HCT116 (cell line): ENCODE measurements around the gene NOS1. TPM values are rescaled to one million over a fixed set of nuclear protein-coding genes. Genes with fewer than 3 reads are reported as not detected.

Source experiments
- ATAC-seq: fragments of 200-7000 bp; cut with Tn5 transposase; 2 replicates; pipeline ENCODE4 v1.9.1; 2020; ENCODE audit warnings: mild to moderate bottlenecking, moderate library complexity
- BruUV-seq: library from RNA; stranded (reverse); fragments of 400-500 nt; replicated peaks from 2 replicates; lab custom pipeline; 2021; lab: Mats Ljungman, UMichigan
- CTCF ChIA-PET: fragments of 300-600 bp; sonication (Branson Sonifier 250); formaldehyde crosslinking; loops from one replicate; lab custom pipeline; 2021; ENCODE audit warnings: antibody characterized with exemption; lab: Charles Lee
- POLR2A ChIA-PET: fragments of 300-600, 350-600 bp; sonication (Branson Sonifier 250); formaldehyde crosslinking; loops from one replicate; lab custom pipeline; 2021; ENCODE audit warnings: antibody characterized with exemption; lab: Charles Lee
- RAD21 ChIA-PET, 2 experiments: fragments of 300-600 bp; sonication (Branson Sonifier 250); formaldehyde crosslinking; loops; one replicate each; lab custom pipeline; 2023; ENCODE audit warnings: low total read pairs in 2 of 2; ENCODE audit not compliant: uncharacterized antibody in 2 of 2, unreplicated experiment in 2 of 2, low non-redundant PET in 1 of 2; lab: Charles Lee
- DNase-seq: peaks from one replicate; pipeline ENCODE4 v3.0.0-alpha.2; 2010; ENCODE audit warnings: low read depth, low spot score
- H2AFZ ChIP-seq: fragments of 200-600 bp; shearing (Covaris generic), sonication (generic); 2 replicates; pipeline ENCODE4 v1.6.1; 2017; ENCODE audit warnings: low read depth, mixed run types, mixed read lengths, antibody characterized with exemption, low read length; ENCODE audit not compliant: poor library complexity, severe bottlenecking
- H3K27ac ChIP-seq: 2 replicates; pipeline ENCODE4 v1.5.1; 2012; ENCODE audit warnings: low read depth, low read length
- H3K27me3 ChIP-seq: fragments of 200-600 bp; sonication (generic); 2 replicates; pipeline ENCODE4 v1.6.1; 2016; ENCODE audit warnings: mixed run types, low read length, mixed read lengths; ENCODE audit not compliant: insufficient read depth
- H3K36me3 ChIP-seq, 2 experiments: fragments of 200-500 bp in 1 of 2; fragments of 200-600 bp in 1 of 2; sonication (Bioruptor generic) in 1 of 2; sonication (generic) in 1 of 2; 2 replicates each; pipeline versions ENCODE4 v1.5.1 to v1.6.1; 2014 to 2016; ENCODE audit warnings: low read length in 2 of 2, inconsistent platforms in 1 of 2, mixed read lengths in 1 of 2, mixed run types in 1 of 2; ENCODE audit not compliant: insufficient read depth in 2 of 2, control insufficient read depth in 1 of 2
- H3K4me1 ChIP-seq, 2 experiments: fragments of 200-600 bp in 1 of 2; sonication (generic) in 1 of 2; 2 replicates each; pipeline versions ENCODE4 v1.5.1 to v1.6.1; 2012 to 2017; ENCODE audit warnings: low read length in 2 of 2, inconsistent platforms in 1 of 2, mild to moderate bottlenecking in 1 of 2, mixed read lengths in 1 of 2, mixed run types in 1 of 2, moderate library complexity in 1 of 2; ENCODE audit not compliant: insufficient read depth in 2 of 2, control insufficient read depth in 1 of 2
- H3K4me2 ChIP-seq: fragments of 200-600 bp; sonication (generic); 2 replicates; pipeline ENCODE4 v1.6.1; 2017; ENCODE audit warnings: mixed run types, low read length, mixed read lengths
- H3K4me3 ChIP-seq, 2 experiments: fragments of 200-600 bp in 1 of 2; sonication (generic) in 1 of 2; replicated peaks in 1 of 2; 2 replicates each; pipeline ENCODE4 v1.5.1; 2011 to 2016; ENCODE audit warnings: low read length in 2 of 2, control low read depth in 1 of 2, low read depth in 1 of 2, mild to moderate bottlenecking in 1 of 2, mixed read lengths in 1 of 2, mixed run types in 1 of 2
- H3K79me2 ChIP-seq: fragments of 200-600 bp; sonication (generic); 2 replicates; pipeline ENCODE4 v1.6.1; 2017; ENCODE audit warnings: mild to moderate bottlenecking, mixed run types, low read length, moderate library complexity, mixed read lengths; ENCODE audit not compliant: insufficient read depth
- H3K9ac ChIP-seq: fragments of 200-600 bp; sonication (generic); 2 replicates; pipeline ENCODE4 v1.6.1; 2016; ENCODE audit warnings: low read length, mixed read lengths
- H3K9me2 ChIP-seq: fragments of 200-600 bp; sonication (generic), shearing (Covaris generic); 2 replicates; pipeline ENCODE4 v1.6.1; 2017; ENCODE audit warnings: mixed run types, mild to moderate bottlenecking, moderate library complexity; ENCODE audit not compliant: insufficient read depth
- H3K9me3 ChIP-seq, 2 experiments: fragments of 200-500 bp in 1 of 2; fragments of 200-600 bp in 1 of 2; sonication (Bioruptor generic) in 1 of 2; sonication (generic) in 1 of 2; 2 replicates each; pipeline ENCODE4 v1.6.1; 2014 to 2017; ENCODE audit warnings: low read length in 2 of 2, mixed read lengths in 2 of 2, inconsistent platforms in 1 of 2, low read depth in 1 of 2, mild to moderate bottlenecking in 1 of 2, mixed run types in 1 of 2, moderate library complexity in 1 of 2; ENCODE audit not compliant: control insufficient read depth in 1 of 2, insufficient read depth in 1 of 2
- H4K20me1 ChIP-seq: fragments of 200-600 bp; sonication (generic), shearing (Covaris generic); 2 replicates; pipeline ENCODE4 v1.6.1; 2017; ENCODE audit warnings: mixed run types, mild to moderate bottlenecking, moderate library complexity; ENCODE audit not compliant: insufficient read depth
- CEBPB ChIP-seq: IDR thresholded peaks from 2 replicates; pipeline ENCODE4 v1.6.1; 2012; ENCODE audit warnings: low read depth
- CTCF ChIP-seq, 3 experiments: fragments of 200-600 bp in 1 of 3; sonication (generic) in 1 of 3; IDR thresholded peaks in 2 of 3; conservative IDR thresholded peaks in 1 of 3; 2 replicates each; pipeline ENCODE4 v1.5.1; 2012 to 2017; ENCODE audit warnings: low read depth in 2 of 3, low read length in 2 of 3, antibody characterized with exemption in 1 of 3, borderline replicate concordance in 1 of 3, control low read depth in 1 of 3, mild to moderate bottlenecking in 1 of 3, mixed read lengths in 1 of 3, mixed run types in 1 of 3, moderate library complexity in 1 of 3; ENCODE audit not compliant: insufficient read depth in 1 of 3
- JUND ChIP-seq: IDR thresholded peaks from 2 replicates; pipeline ENCODE4 v1.6.1; 2012
- MAX ChIP-seq: IDR thresholded peaks from 2 replicates; pipeline ENCODE4 v1.6.1; 2012
- POLR2A ChIP-seq: IDR thresholded peaks from 2 replicates; pipeline ENCODE4 v1.7.0; 2011; ENCODE audit warnings: borderline replicate concordance; ENCODE audit not compliant: insufficient read depth, insufficient read length; ENCODE audit errors: extremely low read depth
- REST ChIP-seq: IDR thresholded peaks from 2 replicates; pipeline ENCODE4 v1.6.1; 2012; ENCODE audit warnings: low read depth
- SIN3A ChIP-seq: IDR thresholded peaks from 2 replicates; pipeline ENCODE4 v1.6.1; 2012; ENCODE audit warnings: low read depth
- ZFX ChIP-seq: fragments of 450-650 bp; IDR thresholded peaks from 2 replicates; pipeline ENCODE4 v1.6.1; 2017
- intact Hi-C: fragments of 100-400 bp; cut with micrococcal nuclease; formaldehyde crosslinking; loops from 2 replicates; pipeline ENCODE4 v1.10.0; 2022
- total RNA-seq: library from RNA; stranded (reverse); gene quantifications from one replicate; pipeline ENCODE4 v1.2.1, GENCODE V29; 2021; ENCODE audit not compliant: unreplicated experiment

NOS1 gene
- total RNA-seq, 1 experiment from 2014 or later: 0.22 TPM

- H2AFZ ChIP-seq: no peak overlapping the region
- no peak overlapping the region for H3K27ac ChIP-seq
- H3K36me3 ChIP-seq: no peaks in the 10 kb centered on the region
- H3K9me2 ChIP-seq: no peaks in the 10 kb centered on the region
- no peaks in the 10 kb centered on the region for H3K79me2 ChIP-seq
- no TSS peak for BruUV-seq
- no peak overlapping the region for H3K4me3 ChIP-seq
- DNase-seq (no peak), ATAC-seq (no peak)
- no peak overlapping the region for H3K9ac ChIP-seq
- ChIA-PET RAD21 (no interaction called here), CTCF (no interaction called here), POLR2A (no interaction called here)
- no peaks in the 10 kb centered on the region for H3K4me1 ChIP-seq
- H3K4me2 ChIP-seq: no peak overlapping the region
- H3K27me3 ChIP-seq: peaks cover 17% of the 10 kb centered on the region; the same call in 1 of the 2 replicates
- intact Hi-C loops: loop anchor here (5.0 to 10.0 kb wide), 2 partner anchors 153 to 260 kb away; no protein-coding TSS in a partner anchor
- no peaks in the 10 kb centered on the region for H3K9me3 ChIP-seq
- no peaks in the 10 kb centered on the region for H4K20me1 ChIP-seq
- no peak for TF ChIP-seq CEBPB
- no peak for TF ChIP-seq JUND
- TF ChIP-seq POLR2A: no peak
- TF ChIP-seq ZFX: no peak
- no peak for TF ChIP-seq CTCF (IDR thresholded peaks at IDR 0.05 in 2 of 3, conservative IDR thresholded peaks at IDR 0.05 in 1 of 3; ENCODE audit: borderline replicate concordance in 1 of 3, insufficient read depth in 1 of 3, low read depth in 2 of 3, low read length in 2 of 3)
- no peak for TF ChIP-seq REST
- TF ChIP-seq SIN3A: no peak
- TF ChIP-seq MAX: no peak
Observed at GRCh38 chr12:117214797-117215196, 146.6 kb downstream of the NOS1 start.
